ENCODE results near the gene BZW2.

Gene BZW2

GRCh38 chr7:16702441-16702840 is 56.5 kb downstream of the BZW2 start:
- H3K4me1 ChIP-seq (ENCODE audit: insufficient read depth, low read length) = no peaks in the 10 kb centered on the region
- H3K36me3 ChIP-seq (ENCODE audit: insufficient read depth, low read length) = peaks cover 10% of the 10 kb centered on the region
- no peaks in the 10 kb centered on the region for H3K9me3 ChIP-seq (ENCODE audit: control insufficient read depth, insufficient read depth, low read length)
- H3K9ac ChIP-seq (ENCODE audit: low read depth, low read length) = no peak overlapping the region

- H3K4me1 ChIP-seq (ENCODE audit: insufficient read depth, low read length) = peaks cover 19% of the 10 kb centered on the region
- peaks cover 3% of the 10 kb centered on the region; the same call in 1 of the 2 replicates for H3K36me3 ChIP-seq (ENCODE audit: insufficient read depth, low read length)
- no peaks in the 10 kb centered on the region for H3K9me3 ChIP-seq (ENCODE audit: control insufficient read depth, insufficient read depth, low read length)
- no peak overlapping the region for H3K9ac ChIP-seq (ENCODE audit: low read depth, low read length)
These were observed 62.5 kb downstream of the BZW2 start for GRCh38 chr7:16708511-16708910.

- peaks cover 3% of the 10 kb centered on the region; the same call in 1 of the 2 replicates for H3K36me3 ChIP-seq (ENCODE audit: insufficient read depth, low read length)
- no peak overlapping the region for H3K9ac ChIP-seq (ENCODE audit: low read depth, low read length)
- H3K9me3 ChIP-seq (ENCODE audit: control insufficient read depth, insufficient read depth, low read length) = no peaks in the 10 kb centered on the region
- peaks cover 19% of the 10 kb centered on the region for H3K4me1 ChIP-seq (ENCODE audit: insufficient read depth, low read length)
These were observed 63.0 kb downstream of the BZW2 start for GRCh38 chr7:16708980-16709379.

GRCh38 chr7:16710651-16711050 is 64.7 kb downstream of the BZW2 start:
- Histone ChIP-seq H3K4me1 (ENCODE audit: insufficient read depth, low read length) (peaks cover 19% of the 10 kb centered on the region), H3K9me3 (ENCODE audit: control insufficient read depth, insufficient read depth, low read length) (no peaks in the 10 kb centered on the region), H3K36me3 (ENCODE audit: insufficient read depth, low read length) (peaks cover 3% of the 10 kb centered on the region; the same call in 1 of the 2 replicates), H3K9ac (ENCODE audit: low read depth, low read length) (no peak overlapping the region)

GRCh38 chr7:16711730-16712129 is 65.7 kb downstream of the BZW2 start:
- Histone ChIP-seq H3K9me3 (ENCODE audit: control insufficient read depth, insufficient read depth, low read length) (no peaks in the 10 kb centered on the region), H3K9ac (ENCODE audit: low read depth, low read length) (no peak overlapping the region), H3K4me1 (ENCODE audit: insufficient read depth, low read length) (peaks cover 19% of the 10 kb centered on the region), H3K36me3 (ENCODE audit: insufficient read depth, low read length) (peaks cover 3% of the 10 kb centered on the region; the same call in 1 of the 2 replicates)

- Histone ChIP-seq H3K9ac (ENCODE audit: low read depth, low read length) (no peak overlapping the region), H3K36me3 (ENCODE audit: insufficient read depth, low read length) (peaks cover 3% of the 10 kb centered on the region; the same call in 1 of the 2 replicates), H3K9me3 (ENCODE audit: control insufficient read depth, insufficient read depth, low read length) (no peaks in the 10 kb centered on the region), H3K4me1 (ENCODE audit: insufficient read depth, low read length) (peaks cover 19% of the 10 kb centered on the region)
These were observed 66.9 kb downstream of the BZW2 start for GRCh38 chr7:16712916-16713315.

GRCh38 chr7:16715928-16716327 is 69.9 kb downstream of the BZW2 start:
- no peaks in the 10 kb centered on the region for H3K36me3 ChIP-seq (ENCODE audit: insufficient read depth, low read length)
- H3K9ac ChIP-seq (ENCODE audit: low read depth, low read length) = no peak overlapping the region
- no peaks in the 10 kb centered on the region for H3K9me3 ChIP-seq (ENCODE audit: control insufficient read depth, insufficient read depth, low read length)
- H3K4me1 ChIP-seq (ENCODE audit: insufficient read depth, low read length) = 0 out of 2 replicates have a peak, but pooled peaks cover 5% of the 10 kb centered on the region

- Histone ChIP-seq H3K9me3 (ENCODE audit: control insufficient read depth, insufficient read depth, low read length) (no peaks in the 10 kb centered on the region), H3K36me3 (ENCODE audit: insufficient read depth, low read length) (no peaks in the 10 kb centered on the region), H3K4me1 (ENCODE audit: insufficient read depth, low read length) (no peaks in the 10 kb centered on the region), H3K9ac (ENCODE audit: low read depth, low read length) (no peak overlapping the region)
These were observed 72.2 kb downstream of the BZW2 start for GRCh38 chr7:16718111-16718656.

GRCh38 chr7:16719699-16720098 is 73.7 kb downstream of the BZW2 start:
- no peaks in the 10 kb centered on the region for H3K36me3 ChIP-seq (ENCODE audit: insufficient read depth, low read length)
- no peaks in the 10 kb centered on the region for H3K4me1 ChIP-seq (ENCODE audit: insufficient read depth, low read length)
- no peak overlapping the region for H3K9ac ChIP-seq (ENCODE audit: low read depth, low read length)
- H3K9me3 ChIP-seq (ENCODE audit: control insufficient read depth, insufficient read depth, low read length) = no peaks in the 10 kb centered on the region

- H3K36me3 ChIP-seq (ENCODE audit: insufficient read depth, low read length) = no peaks in the 10 kb centered on the region
- H3K4me1 ChIP-seq (ENCODE audit: insufficient read depth, low read length) = no peaks in the 10 kb centered on the region
- no peak overlapping the region for H3K9ac ChIP-seq (ENCODE audit: low read depth, low read length)
- no peaks in the 10 kb centered on the region for H3K9me3 ChIP-seq (ENCODE audit: control insufficient read depth, insufficient read depth, low read length)
These were observed 75.6 kb downstream of the BZW2 start for GRCh38 chr7:16721541-16721940.

GRCh38 chr7:16724344-16724743 is 78.4 kb downstream of the BZW2 start:
- no peaks in the 10 kb centered on the region for H3K9me3 ChIP-seq (ENCODE audit: control insufficient read depth, insufficient read depth, low read length)
- H3K4me1 ChIP-seq (ENCODE audit: insufficient read depth, low read length) = no peaks in the 10 kb centered on the region
- H3K9ac ChIP-seq (ENCODE audit: low read depth, low read length) = no peak overlapping the region
- H3K36me3 ChIP-seq (ENCODE audit: insufficient read depth, low read length) = no peaks in the 10 kb centered on the region

GRCh38 chr7:16726189-16726588 is 80.2 kb downstream of the BZW2 start:
- H3K9ac ChIP-seq (ENCODE audit: low read depth, low read length) = no peak overlapping the region
- no peaks in the 10 kb centered on the region for H3K4me1 ChIP-seq (ENCODE audit: insufficient read depth, low read length)
- no peaks in the 10 kb centered on the region for H3K9me3 ChIP-seq (ENCODE audit: control insufficient read depth, insufficient read depth, low read length)
- H3K36me3 ChIP-seq (ENCODE audit: insufficient read depth, low read length) = no peaks in the 10 kb centered on the region

- H3K36me3 ChIP-seq (ENCODE audit: insufficient read depth, low read length) = no peaks in the 10 kb centered on the region
- H3K9me3 ChIP-seq (ENCODE audit: control insufficient read depth, insufficient read depth, low read length) = no peaks in the 10 kb centered on the region
- no peaks in the 10 kb centered on the region for H3K4me1 ChIP-seq (ENCODE audit: insufficient read depth, low read length)
These were observed 81.8 kb downstream of the BZW2 start for GRCh38 chr7:16727736-16728135.

GRCh38 chr7:16728811-16729210 is 82.8 kb downstream of the BZW2 start:
- Histone ChIP-seq H3K4me1 (ENCODE audit: insufficient read depth, low read length) (no peaks in the 10 kb centered on the region), H3K9ac (ENCODE audit: low read depth, low read length) (no peak overlapping the region), H3K9me3 (ENCODE audit: control insufficient read depth, insufficient read depth, low read length) (no peaks in the 10 kb centered on the region), H3K36me3 (ENCODE audit: insufficient read depth, low read length) (no peaks in the 10 kb centered on the region)

More at GRCh38 chr7:16727736-16728135, 81.8 kb downstream of the BZW2 start:
- no peak overlapping the region for H3K9ac ChIP-seq (ENCODE audit: low read depth, low read length)

- no peak overlapping the region for H3K9ac ChIP-seq (ENCODE audit: low read depth, low read length)
- H3K9me3 ChIP-seq (ENCODE audit: control insufficient read depth, insufficient read depth, low read length) = no peaks in the 10 kb centered on the region
- H3K4me1 ChIP-seq (ENCODE audit: insufficient read depth, low read length) = no peaks in the 10 kb centered on the region
- H3K36me3 ChIP-seq (ENCODE audit: insufficient read depth, low read length) = no peaks in the 10 kb centered on the region
These were observed 83.6 kb downstream of the BZW2 start for GRCh38 chr7:16729541-16729940.

Measured in ES-I3 (cell line).